Fibroblast of the aortic adventitia (primary cell): ENCODE results near the gene COL15A1. TPM values are rescaled to one million over a fixed set of nuclear protein-coding genes. Genes with fewer than 3 reads are reported as not detected.

Experiments used
- DNase-seq: peaks from one replicate; pipeline ENCODE4 v3.0.0-alpha.2; 2010; ENCODE audit warnings: low read depth
- H3K4me3 ChIP-seq: 2 replicates; pipeline ENCODE4 v1.5.1; 2011; ENCODE audit warnings: low read depth, mild to moderate bottlenecking, control low read depth, low read length, moderate library complexity
- total RNA-seq: library from RNA; depleted of rRNA; stranded (reverse); fragments of >200 nt; gene quantifications from 2 replicates; pipeline ENCODE4 v1.2.3, GENCODE V29; 2012; ENCODE audit warnings: low replicate concordance
- TF ChIP-seq, protein P1 (sequence below): IDR thresholded peaks from 2 replicates; pipeline ENCODE4 v1.5.1; 2011; ENCODE audit warnings: mild to moderate bottlenecking, low read length, control low read depth, inconsistent platforms; ENCODE audit not compliant: insufficient read depth

The COL15A1 gene
- total RNA-seq, 1 donor = 25.3 TPM

GRCh38 chr9:98953581-98954243 lies 10.0 kb downstream of the COL15A1 start:
- no peak overlapping the region for H3K4me3 ChIP-seq
- TF ChIP-seq, protein P1, sequence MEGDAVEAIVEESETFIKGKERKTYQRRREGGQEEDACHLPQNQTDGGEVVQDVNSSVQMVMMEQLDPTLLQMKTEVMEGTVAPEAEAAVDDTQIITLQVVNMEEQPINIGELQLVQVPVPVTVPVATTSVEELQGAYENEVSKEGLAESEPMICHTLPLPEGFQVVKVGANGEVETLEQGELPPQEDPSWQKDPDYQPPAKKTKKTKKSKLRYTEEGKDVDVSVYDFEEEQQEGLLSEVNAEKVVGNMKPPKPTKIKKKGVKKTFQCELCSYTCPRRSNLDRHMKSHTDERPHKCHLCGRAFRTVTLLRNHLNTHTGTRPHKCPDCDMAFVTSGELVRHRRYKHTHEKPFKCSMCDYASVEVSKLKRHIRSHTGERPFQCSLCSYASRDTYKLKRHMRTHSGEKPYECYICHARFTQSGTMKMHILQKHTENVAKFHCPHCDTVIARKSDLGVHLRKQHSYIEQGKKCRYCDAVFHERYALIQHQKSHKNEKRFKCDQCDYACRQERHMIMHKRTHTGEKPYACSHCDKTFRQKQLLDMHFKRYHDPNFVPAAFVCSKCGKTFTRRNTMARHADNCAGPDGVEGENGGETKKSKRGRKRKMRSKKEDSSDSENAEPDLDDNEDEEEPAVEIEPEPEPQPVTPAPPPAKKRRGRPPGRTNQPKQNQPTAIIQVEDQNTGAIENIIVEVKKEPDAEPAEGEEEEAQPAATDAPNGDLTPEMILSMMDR = no peak
- no peak for DNase-seq

- TF ChIP-seq, protein P1 = no peak
- no peak overlapping the region for H3K4me3 ChIP-seq
- DNase-seq = no peak
Observed at GRCh38 chr9:98954244-98954610, 10.5 kb downstream of the COL15A1 start.

DNA sequence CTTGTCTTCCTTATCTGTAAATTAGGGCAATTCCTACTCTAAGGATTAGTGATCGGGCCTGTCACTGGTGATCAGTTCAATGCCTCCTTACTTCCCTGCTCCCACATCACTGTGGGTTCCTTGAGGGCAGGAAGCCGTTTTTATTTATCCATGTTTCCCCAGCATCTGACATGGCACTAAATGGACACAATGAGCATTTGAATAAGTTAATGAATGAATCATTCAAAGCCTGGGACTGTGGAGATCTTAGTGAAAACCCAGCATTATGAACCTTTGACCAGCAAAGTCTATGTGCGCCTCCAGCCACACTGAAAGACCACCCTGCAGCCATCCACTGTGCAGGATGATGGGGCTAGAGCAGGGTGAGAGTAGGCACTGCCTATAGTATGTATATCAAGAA lies 11.6 kb downstream of the COL15A1 start:
- TF ChIP-seq, protein P1 = no peak
- H3K4me3 ChIP-seq = no peak overlapping the region
- DNase-seq = no peak

- no peak overlapping the region for H3K4me3 ChIP-seq
- TF ChIP-seq, protein P1 = no peak
- DNase-seq = no peak
Observed at GRCh38 chr9:98957826-98958225, 14.1 kb downstream of the COL15A1 start.

DNA sequence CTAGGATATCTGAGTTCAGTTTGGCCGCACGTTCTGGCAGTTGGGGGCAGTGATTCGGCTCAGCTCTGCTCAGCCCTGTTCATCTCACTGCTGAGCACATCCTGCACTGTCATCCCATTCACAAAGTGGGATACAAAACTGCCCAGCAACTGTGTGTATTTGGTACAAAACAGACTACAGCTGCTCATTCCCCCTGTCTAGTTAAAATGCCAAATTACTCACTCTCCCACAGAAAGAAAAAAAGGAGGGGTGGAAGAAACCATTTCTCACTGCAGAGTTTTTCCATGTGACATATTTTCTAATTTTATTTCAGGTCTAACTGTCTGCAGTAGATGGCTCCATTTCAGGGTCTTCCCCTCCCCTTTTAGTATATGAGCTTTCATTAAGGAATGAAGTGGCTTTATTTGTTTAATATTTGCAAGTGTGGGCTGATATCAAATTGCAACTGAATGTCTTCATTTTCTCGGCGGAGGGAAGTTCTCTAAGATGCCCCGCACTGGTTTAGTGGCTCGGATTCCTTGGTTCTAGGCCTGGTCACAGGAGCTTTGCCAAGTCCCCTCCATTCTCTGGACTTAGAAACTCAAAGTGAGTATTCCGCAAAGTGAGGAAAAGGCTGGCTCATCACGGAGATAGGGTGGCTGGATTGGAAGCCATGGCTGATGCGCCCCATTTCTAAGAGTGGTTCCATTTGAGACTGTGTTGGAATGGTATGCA lies 14.7 kb downstream of the COL15A1 start:
- no peak overlapping the region for H3K4me3 ChIP-seq
- TF ChIP-seq, protein P1 = no peak
- DNase-seq = peak; percentile 87

DNA sequence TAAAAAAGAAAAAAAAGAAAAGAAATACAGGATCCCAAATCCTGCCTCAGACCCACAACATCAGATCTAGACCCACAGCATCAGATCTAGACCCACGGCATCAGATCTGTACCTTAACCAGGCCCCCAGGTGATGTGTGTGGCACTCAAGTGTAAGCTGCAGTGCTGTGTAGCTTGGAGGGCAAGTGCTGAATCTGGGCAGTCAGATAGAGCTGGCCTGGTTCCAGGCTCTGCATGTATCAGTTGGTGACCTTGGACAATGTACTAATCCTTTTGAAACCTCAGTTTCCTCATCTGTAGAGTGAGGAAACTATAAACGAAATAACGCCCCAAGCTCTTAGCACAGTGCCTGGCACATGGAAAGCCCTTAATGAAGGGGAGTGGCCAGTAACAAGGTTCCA lies 16.7 kb downstream of the COL15A1 start:
- no peak for DNase-seq
- H3K4me3 ChIP-seq = no peak overlapping the region
- TF ChIP-seq, protein P1 = no peak
